HG02938 (cell line): ENCODE results near the gene AARS2.

Experiments
- ATAC-seq: cut with Tn5 transposase; IDR thresholded peaks from one replicate; pipeline ENCODE4 v1.9.1; 2021; ENCODE audit warnings: mild to moderate bottlenecking, moderate library complexity; ENCODE audit not compliant: unreplicated experiment

The AARS2 gene

DNA sequence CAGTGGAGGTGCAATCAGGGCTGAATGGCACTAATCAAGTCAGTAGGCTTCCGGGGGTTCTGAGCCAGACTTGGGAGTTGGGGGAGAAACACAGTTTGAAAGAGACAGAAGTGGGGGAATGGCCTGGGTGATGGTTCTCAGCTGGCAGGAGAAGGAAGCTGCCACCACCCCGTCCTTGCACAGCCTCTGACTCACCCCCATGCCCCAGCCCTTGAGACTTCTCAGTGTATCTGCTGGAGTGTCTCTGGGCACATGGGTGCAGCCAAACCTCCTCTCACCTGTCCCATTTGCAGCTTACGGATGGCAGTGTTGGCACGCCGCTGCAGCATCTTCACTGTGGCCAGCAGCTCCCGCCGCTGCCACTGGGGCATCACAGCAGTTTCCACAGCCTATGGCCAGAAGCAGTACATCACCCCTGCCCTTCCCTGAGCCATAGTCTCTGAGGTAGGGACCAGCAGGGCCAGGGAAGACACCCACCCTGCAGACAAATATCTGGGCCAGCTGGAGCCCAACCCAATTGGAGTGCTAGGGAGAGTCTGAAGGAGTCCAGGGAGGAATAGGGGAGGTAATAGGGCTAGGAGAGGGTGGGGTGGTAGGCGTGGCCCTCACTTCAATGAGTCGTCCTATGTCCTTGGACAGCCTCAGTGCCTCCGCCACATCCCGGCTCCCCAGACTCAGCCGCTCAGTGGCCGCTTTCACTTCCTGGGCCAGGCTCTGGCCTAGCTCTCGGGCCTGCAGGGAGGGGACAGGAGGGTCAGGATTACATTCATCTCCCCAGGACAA is 11.2 kb downstream of the AARS2 start:
- no peak for ATAC-seq

- ATAC-seq: no peak
Observed at GRCh38 chr6:44301106-44301505, 12.0 kb downstream of the AARS2 start.

DNA sequence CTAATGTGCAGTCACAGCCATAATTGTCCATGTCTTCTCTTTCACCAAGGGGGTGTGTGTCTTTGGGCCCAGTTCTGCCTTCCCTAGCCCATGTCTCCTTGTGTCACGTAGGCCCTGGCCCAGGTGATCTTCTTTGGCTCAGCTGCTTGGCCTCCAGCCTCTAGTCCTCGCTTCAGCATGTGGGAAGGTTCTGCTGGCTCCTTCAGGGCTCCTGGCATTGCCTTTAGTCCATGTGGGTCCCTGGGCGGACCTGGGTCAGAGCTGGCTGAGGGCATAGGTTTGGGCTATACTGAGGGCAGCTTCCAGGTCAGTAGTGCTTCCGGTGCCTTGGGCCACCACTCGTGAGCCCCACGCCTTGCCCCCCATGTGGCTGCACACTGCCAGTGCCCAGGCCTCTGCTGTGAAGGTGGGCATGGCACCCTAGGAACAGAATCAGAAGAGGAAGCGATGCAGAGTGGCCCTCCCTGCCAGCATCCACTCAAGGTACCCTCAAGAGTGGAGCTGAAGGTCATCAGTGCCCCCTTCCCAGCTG is 12.8 kb downstream of the AARS2 start:
- ATAC-seq: no peak

- no peak for ATAC-seq
Observed at GRCh38 chr6:44298864-44299263, 14.3 kb downstream of the AARS2 start.

- ATAC-seq: no peak
Observed at GRCh38 chr6:44298055-44298803, 14.9 kb downstream of the AARS2 start.

GRCh38 chr6:44297063-44298038 is 15.8 kb downstream of the AARS2 start:
- ATAC-seq: no peak

DNA sequence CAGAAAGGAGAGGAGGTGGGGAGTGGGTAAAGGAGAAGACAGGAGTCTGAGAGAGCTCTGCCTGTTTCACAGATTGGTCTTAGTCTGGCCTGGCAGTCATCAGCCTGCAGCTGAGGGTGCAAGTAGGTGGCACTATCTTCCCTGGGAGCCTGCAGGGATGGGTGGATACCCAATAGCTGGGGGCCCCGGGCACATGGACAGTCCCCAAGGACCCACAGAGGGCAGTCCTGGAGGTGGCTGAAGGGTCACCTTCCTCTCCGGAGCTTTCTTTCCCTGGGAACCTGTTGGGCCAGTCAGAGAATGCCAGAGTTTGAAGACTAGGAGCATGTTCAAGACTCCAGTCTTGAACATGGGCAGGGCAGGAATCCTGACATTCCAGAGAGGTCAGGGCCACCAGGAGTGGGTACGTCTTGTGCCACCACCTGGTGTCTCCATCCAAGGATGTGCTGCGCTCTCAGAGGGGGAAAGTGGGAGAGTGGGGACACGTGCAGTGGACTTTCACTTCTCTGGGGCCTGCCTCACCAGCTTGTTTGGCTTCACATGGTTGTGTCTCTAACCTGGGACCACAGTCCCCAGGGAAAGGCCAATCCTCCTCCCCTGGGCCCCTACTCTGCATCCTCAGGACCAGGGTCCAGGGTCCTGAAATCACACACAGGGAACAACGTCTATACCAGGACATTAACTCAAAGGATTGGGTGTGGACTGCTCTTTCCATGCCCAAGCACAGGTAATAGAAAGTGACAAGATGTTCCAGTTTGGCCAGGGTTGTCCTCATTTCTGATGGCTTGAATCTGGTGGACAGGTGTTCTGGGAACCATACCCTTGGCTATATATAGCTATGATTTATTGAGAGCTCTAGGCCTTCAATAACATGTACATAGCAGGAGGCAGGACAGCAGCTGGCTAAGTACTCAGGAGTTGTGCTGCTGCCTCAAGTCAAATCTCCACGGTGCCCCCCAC is 18.0 kb downstream of the AARS2 start:
- ATAC-seq: no peak

GRCh38 chr6:44292661-44293365 is 20.3 kb downstream of the AARS2 start:
- no peak for ATAC-seq

DNA sequence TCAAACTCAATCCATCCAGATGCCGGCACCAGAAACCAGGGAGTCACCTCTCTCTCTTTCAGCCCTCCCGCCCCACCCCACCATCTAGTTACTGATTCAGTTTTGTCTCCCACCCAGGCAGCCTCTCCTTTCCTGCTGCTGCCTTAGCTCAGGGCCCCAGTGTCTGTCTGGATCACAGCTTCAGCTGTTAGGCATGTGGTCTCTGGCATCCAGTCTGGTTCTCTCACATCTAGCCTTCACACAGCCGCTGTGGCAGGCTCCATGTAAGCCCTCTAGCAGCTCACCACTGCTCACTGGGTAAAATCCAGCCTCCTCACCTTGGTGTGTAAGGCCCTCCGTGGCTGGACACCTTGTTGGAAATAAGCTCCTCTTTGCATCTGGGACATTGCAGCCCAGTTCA is 21.3 kb downstream of the AARS2 start:
- no peak for ATAC-seq

GRCh38 chr6:44289726-44290260 is 23.4 kb downstream of the AARS2 start:
- no peak for ATAC-seq

- no peak for ATAC-seq
Observed at GRCh38 chr6:44286747-44287146, 26.4 kb downstream of the AARS2 start.

GRCh38 chr6:44286285-44286565 is 26.9 kb downstream of the AARS2 start:
- ATAC-seq: no peak

- no peak for ATAC-seq
Observed at GRCh38 chr6:44285552-44286284, 27.4 kb downstream of the AARS2 start.

- ATAC-seq: no peak
Observed at GRCh38 chr6:44284867-44285266, 28.3 kb downstream of the AARS2 start.

- ATAC-seq: no peak
Observed at GRCh38 chr6:44284121-44284520, 29.0 kb downstream of the AARS2 start.

DNA sequence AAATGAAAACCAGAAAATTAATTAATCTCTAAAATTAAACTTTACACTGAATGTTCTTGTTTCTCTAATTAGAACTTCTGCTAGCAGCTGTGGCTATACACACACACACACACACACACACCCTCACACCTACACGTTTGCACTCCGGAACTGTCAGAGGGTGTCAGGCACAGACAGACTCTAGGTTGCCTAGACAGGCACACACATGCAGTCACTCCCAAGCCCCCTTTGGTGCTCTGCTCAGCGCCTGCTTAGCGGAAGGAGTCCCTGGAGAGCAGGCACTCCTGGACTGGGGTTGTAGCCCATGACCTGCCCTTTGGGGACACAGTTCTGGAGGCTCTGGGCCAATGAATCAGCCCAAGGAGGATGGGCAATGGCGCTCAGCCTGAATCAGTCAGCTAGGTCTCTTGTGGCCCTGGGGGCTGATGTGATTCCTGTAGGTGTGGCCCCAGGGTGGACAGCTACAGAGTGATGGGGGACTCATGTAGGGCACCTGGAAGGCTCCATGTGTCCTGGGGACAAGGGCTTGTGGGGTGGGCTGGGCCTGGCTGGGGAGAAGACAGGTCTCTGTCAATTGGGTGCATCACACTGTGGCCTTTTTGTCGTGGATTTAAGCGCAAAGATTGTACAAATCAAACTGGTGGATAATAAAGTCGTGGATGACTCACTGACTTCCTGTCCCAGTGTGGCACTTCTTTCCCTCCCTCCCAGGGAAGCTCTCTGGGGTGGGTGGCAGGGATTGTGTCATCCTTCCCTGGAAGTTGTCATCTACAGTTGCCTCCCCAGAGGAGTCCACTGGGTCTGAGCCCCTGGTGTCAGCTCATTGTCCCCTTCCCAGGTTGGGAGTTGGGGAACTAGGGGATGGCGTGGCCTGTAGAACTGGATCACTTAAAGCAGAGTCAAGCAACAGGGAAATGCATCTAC is 34.1 kb downstream of the AARS2 start:
- no peak for ATAC-seq

- ATAC-seq: no peak
Observed at GRCh38 chr6:44278315-44278714, 34.8 kb downstream of the AARS2 start.
